Fibroblast of the aortic adventitia (primary cell): ENCODE measurements around the gene AKAP13. TPM values are rescaled to one million over a fixed set of nuclear protein-coding genes. Genes with fewer than 3 reads are reported as not detected.

ENCODE experiments used
- DNase-seq: peaks from one replicate; pipeline ENCODE4 v3.0.0-alpha.2; 2010; ENCODE audit warnings: low read depth
- H3K4me3 ChIP-seq: 2 replicates; pipeline ENCODE4 v1.5.1; 2011; ENCODE audit warnings: low read depth, mild to moderate bottlenecking, control low read depth, low read length, moderate library complexity
- CTCF ChIP-seq: IDR thresholded peaks from 2 replicates; pipeline ENCODE4 v1.5.1; 2011; ENCODE audit warnings: mild to moderate bottlenecking, low read length, control low read depth, inconsistent platforms; ENCODE audit not compliant: insufficient read depth
- total RNA-seq: library from RNA; depleted of rRNA; stranded (reverse); fragments of >200 nt; gene quantifications from 2 replicates; pipeline ENCODE4 v1.2.3, GENCODE V29; 2012; ENCODE audit warnings: low replicate concordance

The AKAP13 gene
- total RNA-seq, 1 donor = 89.9 TPM

GRCh38 chr15:85780225-85780985, 400.0 kb downstream of the AKAP13 start:
- DNase-seq = no peak
- no peak overlapping the region for H3K4me3 ChIP-seq
- no peak for TF ChIP-seq CTCF

DNA sequence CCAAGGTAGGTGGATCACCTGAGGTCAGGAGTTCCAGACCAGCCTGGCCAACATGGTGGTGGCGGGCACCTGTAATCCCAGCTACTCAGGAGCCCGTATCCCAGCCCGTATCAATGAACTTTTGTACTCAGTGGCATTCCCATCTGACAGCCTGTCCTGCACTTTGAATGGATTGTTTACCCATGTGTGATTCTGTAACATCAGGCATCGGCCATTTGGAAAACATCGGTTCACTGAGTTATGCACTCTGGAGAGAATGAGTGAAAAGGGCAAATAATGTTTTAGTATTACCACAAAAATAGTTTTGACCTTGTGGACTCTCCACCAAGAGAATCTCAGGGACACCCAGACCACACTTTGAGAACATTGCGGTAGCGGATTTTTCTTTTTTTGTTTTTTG, 400.7 kb downstream of the AKAP13 start:
- no peak for TF ChIP-seq CTCF
- DNase-seq = no peak
- H3K4me3 ChIP-seq = no peak overlapping the region

DNA sequence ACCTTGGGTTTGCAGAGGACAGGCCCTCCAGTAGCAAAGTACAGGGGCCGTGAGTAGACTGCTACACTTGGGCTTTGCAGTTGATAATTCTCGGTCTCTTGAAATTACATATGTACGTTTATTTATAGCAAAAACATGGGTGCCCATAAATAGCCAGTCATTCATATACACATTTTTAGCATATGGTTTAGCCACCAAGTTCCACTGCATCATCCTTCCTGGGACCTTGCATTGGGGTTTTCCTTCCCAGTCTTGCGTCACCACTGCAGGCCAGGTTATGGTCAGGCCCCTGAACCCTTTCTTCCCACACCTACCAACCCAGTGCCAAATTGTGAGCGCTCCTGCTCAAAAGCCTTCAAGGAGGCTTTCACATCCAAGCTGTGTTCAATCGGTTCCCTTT, 401.7 kb downstream of the AKAP13 start:
- DNase-seq = no peak
- TF ChIP-seq CTCF = no peak
- H3K4me3 ChIP-seq = no peak overlapping the region

- TF ChIP-seq CTCF = no peak
Measured at GRCh38 chr15:85785887-85786780, 405.7 kb downstream of the AKAP13 start.

GRCh38 chr15:85786781-85787114, 406.3 kb downstream of the AKAP13 start:
- no peak for TF ChIP-seq CTCF
- no peak for DNase-seq
- H3K4me3 ChIP-seq = no peak overlapping the region

More at GRCh38 chr15:85785887-85786780, 405.7 kb downstream of the AKAP13 start:
- peak; percentile 35 for DNase-seq
- H3K4me3 ChIP-seq = no peak overlapping the region

- no peak for DNase-seq
- TF ChIP-seq CTCF = no peak
- H3K4me3 ChIP-seq = no peak overlapping the region
Measured at GRCh38 chr15:85788771-85789495, 408.5 kb downstream of the AKAP13 start.
